Liver (tissue), 9 donors: ENCODE data around the gene SFXN5. TPM values are rescaled to one million over a fixed set of nuclear protein-coding genes. Genes with fewer than 3 reads are reported as not detected.

Experiments used
- DNase-seq: peaks from one replicate; pipeline ENCODE4 v3.0.0-alpha.2; 2017; ENCODE audit warnings: low spot score
- H3K27ac ChIP-seq, 2 donors: one replicate each; pipeline ENCODE4 v1.7.0; 2013; ENCODE audit warnings: inconsistent platforms in 2 of 2, low read length in 2 of 2, control low read depth in 1 of 2, low read depth in 1 of 2, mild to moderate bottlenecking in 1 of 2
- H3K27me3 ChIP-seq, 4 donors: one replicate each; pipeline versions ENCODE4 v1.6.1 to v1.7.0; 2013; ENCODE audit warnings: low read length in 3 of 4, inconsistent platforms in 1 of 4, mild to moderate bottlenecking in 1 of 4, moderate library complexity in 1 of 4; ENCODE audit not compliant: control insufficient read depth in 4 of 4, insufficient read depth in 4 of 4
- H3K36me3 ChIP-seq, 4 donors: one replicate each; pipeline versions ENCODE4 v1.6.1 to v1.7.0; 2013; ENCODE audit warnings: low read length in 3 of 4, mild to moderate bottlenecking in 3 of 4, low read depth in 1 of 4, moderate library complexity in 1 of 4; ENCODE audit not compliant: control insufficient read depth in 4 of 4, insufficient read depth in 3 of 4
- H3K4me1 ChIP-seq, 4 donors: one replicate each; pipeline versions ENCODE4 v1.6.1 to v1.7.0; 2013; ENCODE audit warnings: low read length in 3 of 4, mild to moderate bottlenecking in 3 of 4, moderate library complexity in 1 of 4; ENCODE audit not compliant: control insufficient read depth in 4 of 4, insufficient read depth in 4 of 4
- H3K4me3 ChIP-seq, 3 donors: one replicate each; pipeline versions ENCODE4 v1.6.1 to v1.7.0; 2013; ENCODE audit warnings: low read length in 3 of 3, control low read depth in 1 of 3, low read depth in 1 of 3, mild to moderate bottlenecking in 1 of 3
- H3K9ac ChIP-seq, 2 donors: one replicate each; pipeline ENCODE4 v1.7.0; 2013; ENCODE audit warnings: low read length in 2 of 2, mild to moderate bottlenecking in 2 of 2, moderate library complexity in 2 of 2, control low read depth in 1 of 2, low read depth in 1 of 2
- H3K9me3 ChIP-seq, 4 donors: one replicate each; pipeline versions ENCODE4 v1.6.1 to v1.7.0; 2013; ENCODE audit warnings: low read length in 3 of 4; ENCODE audit not compliant: control insufficient read depth in 4 of 4
- ATF3 ChIP-seq: IDR thresholded peaks from 2 replicates; pipeline ENCODE4 v1.6.1; 2016; ENCODE audit warnings: antibody characterized with exemption
- EGR1 ChIP-seq, 2 donors: IDR thresholded peaks; 2 replicates each; pipeline ENCODE4 v1.6.1; 2016 to 2018; ENCODE audit warnings: antibody characterized with exemption in 2 of 2, low read depth in 2 of 2
- FOXA1 ChIP-seq: IDR thresholded peaks from 2 replicates; pipeline ENCODE4 v1.6.1; 2016; ENCODE audit warnings: antibody characterized with exemption
- FOXA2 ChIP-seq: IDR thresholded peaks from 2 replicates; pipeline ENCODE4 v1.6.1; 2016; ENCODE audit warnings: antibody characterized with exemption
- HNF4A ChIP-seq, 2 donors: conservative IDR thresholded peaks; 2 replicates each; pipeline ENCODE4 v1.6.1; 2016; ENCODE audit warnings: antibody characterized with exemption in 2 of 2, mild to moderate bottlenecking in 2 of 2
- HNF4G ChIP-seq: IDR thresholded peaks from 2 replicates; pipeline ENCODE4 v1.6.1; 2016; ENCODE audit warnings: antibody characterized with exemption
- JUND ChIP-seq, 2 donors: IDR thresholded peaks; 2 replicates each; pipeline ENCODE4 v1.6.1; 2016; ENCODE audit warnings: antibody characterized with exemption in 2 of 2
- MAX ChIP-seq: IDR thresholded peaks from 2 replicates; pipeline ENCODE4 v1.6.1; 2016; ENCODE audit warnings: antibody characterized with exemption
- NR2F2 ChIP-seq: IDR thresholded peaks from 2 replicates; pipeline ENCODE4 v1.6.1; 2016; ENCODE audit warnings: antibody characterized with exemption
- RAD21 ChIP-seq, 2 donors: IDR thresholded peaks; 2 replicates each; pipeline ENCODE4 v1.6.1; 2016; ENCODE audit warnings: antibody characterized with exemption in 2 of 2, mild to moderate bottlenecking in 2 of 2
- REST ChIP-seq: IDR thresholded peaks from 2 replicates; pipeline ENCODE4 v1.6.1; 2016; ENCODE audit warnings: antibody characterized with exemption, mild to moderate bottlenecking
- RXRA ChIP-seq, 2 donors: IDR thresholded peaks; 2 replicates each; pipeline ENCODE4 v1.6.1; 2017 to 2018; ENCODE audit warnings: antibody characterized with exemption in 2 of 2, mild to moderate bottlenecking in 1 of 2
- SP1 ChIP-seq: IDR thresholded peaks from 2 replicates; pipeline ENCODE4 v1.6.1; 2018; ENCODE audit warnings: antibody characterized with exemption, mild to moderate bottlenecking
- TAF1 ChIP-seq: conservative IDR thresholded peaks from 2 replicates; pipeline ENCODE4 v1.6.1; 2016; ENCODE audit warnings: antibody characterized with exemption, mild to moderate bottlenecking
- YY1 ChIP-seq: IDR thresholded peaks from 2 replicates; pipeline ENCODE4 v1.6.1; 2016; ENCODE audit warnings: antibody characterized with exemption, mild to moderate bottlenecking
- WGBS: extraction: QIAGEN DNeasy Blood & Tissue Kit; methylation state at CpG from one replicate; pipeline ENCODE4 v1.1.7; 2013; 5-methylcytosine and 5-hydroxymethylcytosine counted together
- polyA plus RNA-seq, 2 donors: library from polyadenylated mRNA; stranded (reverse) in 1 of 2; unstranded in 1 of 2; fragments of 200-250 nt in 1 of 2; fragments of >200 nt in 1 of 2; fragmentation: Nextera tagmentation in 1 of 2; extraction: Ambion mirVana in 1 of 2; gene quantifications; one replicate each; pipeline versions ENCODE4 v1.2.1 to v1.2.3, GENCODE V29; 2013 to 2015
- total RNA-seq, 2 donors: library from RNA; depleted of rRNA; stranded (reverse); fragments of >200 nt; gene quantifications; one replicate each; pipeline ENCODE4 v1.2.3, GENCODE V29; 2014
- donor health status: healthy.
- donor health status: healthy.
- donor health status: healthy.
- donor health status: healthy.
- donor health status: healthy.

SFXN5 gene
- total and polyA plus RNA-seq, 4 donors, result 23.3 to 58.2 (median 29.5) TPM

- 97% methylated on average over 26 of the region's 26 CpGs for WGBS
- Histone ChIP-seq H3K9ac (no peak overlapping the region), H3K27ac (no peak overlapping the region), H3K4me3 (no peak overlapping the region), H3K36me3 (peaks cover 4 to 62% (median 27%) of the 10 kb centered on the region in 4 donors), H3K4me1 (no peaks in the 10 kb centered on the region), H3K9me3 (no peaks in the 10 kb centered on the region), H3K27me3 (no peaks in the 10 kb centered on the region)
- TF ChIP-seq YY1 (no peak), FOXA1 (no peak), JUND (IDR thresholded peaks at IDR 0.05) (no peak), RXRA (IDR thresholded peaks at IDR 0.05) (no peak), MAX (no peak), RAD21 (IDR thresholded peaks at IDR 0.05) (no peak), REST (no peak), TAF1 (no peak)
- no peak for DNase-seq
Observed at GRCh38 chr2:72959995-72960981, 111.2 kb downstream of the SFXN5 start.

- H3K4me1 ChIP-seq, result no peaks in the 10 kb centered on the region
- no peak overlapping the region for H3K27ac ChIP-seq
- H3K27me3 ChIP-seq, result no peaks in the 10 kb centered on the region
- H3K36me3 ChIP-seq, result peaks cover 4 to 55% (median 26%) of the 10 kb centered on the region in 4 donors
- H3K9me3 ChIP-seq, result no peaks in the 10 kb centered on the region
- TF ChIP-seq JUND (IDR thresholded peaks at IDR 0.05), result no peak
- TF ChIP-seq RXRA (IDR thresholded peaks at IDR 0.05), result no peak
- TF ChIP-seq MAX, result no peak
- no peak overlapping the region for H3K4me3 ChIP-seq
- 95% methylated on average over 8 of the region's 8 CpGs for WGBS
- H3K9ac ChIP-seq, result no peak overlapping the region
- no peak for DNase-seq
Observed at GRCh38 chr2:72959554-72959953, 112.0 kb downstream of the SFXN5 start.

GRCh38 chr2:72958542-72959385, 112.7 kb downstream of the SFXN5 start:
- no peak for DNase-seq
- H3K9ac ChIP-seq, result no peak overlapping the region
- no peaks in the 10 kb centered on the region for H3K4me1 ChIP-seq

More at GRCh38 chr2:72958542-72959385, 112.7 kb downstream of the SFXN5 start:
- Histone ChIP-seq H3K9me3 (no peaks in the 10 kb centered on the region), H3K27ac (no peak overlapping the region), H3K4me3 (no peak overlapping the region), H3K36me3 (peaks cover 4 to 51% (median 22%) of the 10 kb centered on the region in 4 donors), H3K27me3 (no peaks in the 10 kb centered on the region)
- 96% methylated on average over 13 of the region's 13 CpGs for WGBS
- no peak for TF ChIP-seq FOXA1
- TF ChIP-seq HNF4G, result no peak
- no peak for TF ChIP-seq JUND (IDR thresholded peaks at IDR 0.05)
- no peak for TF ChIP-seq TAF1
- TF ChIP-seq SP1, result no peak
- TF ChIP-seq EGR1 (IDR thresholded peaks at IDR 0.05; ENCODE audit: low read depth in 2 of 2), result no peak
- no peak for TF ChIP-seq RXRA (IDR thresholded peaks at IDR 0.05)
- no peak for TF ChIP-seq HNF4A (conservative IDR thresholded peaks at IDR 0.05)
- TF ChIP-seq NR2F2, result no peak
- no peak for TF ChIP-seq FOXA2
- no peak for TF ChIP-seq REST
- no peak for TF ChIP-seq YY1
- no peak for TF ChIP-seq MAX
- no peak for TF ChIP-seq ATF3
